Activated CD4-positive, alpha-beta T cell treated with anti-CD3 and anti-CD28 coated beads for 36 hours (primary cell): ENCODE data around the gene LSAMP. TPM values are rescaled to one million over a fixed set of nuclear protein-coding genes. Genes with fewer than 3 reads are reported as not detected.
"Not testable (repeated sequence)": the region's sequence is repeated elsewhere in the genome, so short reads cannot be mapped to it uniquely, and the experiment has no call there.

ENCODE experiments used
- ATAC-seq: fragments of 200-7000 bp; cut with Tn5 transposase; one replicate; pipeline ENCODE4 v1.10.0; 2021; ENCODE audit warnings: mild to moderate bottlenecking, moderate library complexity
- CTCF ChIA-PET: fragments of 350-600 bp; sonication (Branson Sonifier 250); formaldehyde crosslinking; loops from one replicate; lab custom pipeline; 2021; ENCODE audit warnings: antibody characterized with exemption; lab: Charles Lee
- POLR2A ChIA-PET: fragments of 350-600 bp; sonication (Branson Sonifier 250); formaldehyde crosslinking; loops from one replicate; lab custom pipeline; 2021; ENCODE audit warnings: antibody characterized with exemption, inconsistent platforms; lab: Charles Lee
- DNase-seq: peaks from one replicate; pipeline ENCODE4 v3.0.0-alpha.2; 2020
- H3K27ac Mint-ChIP-seq: one replicate; pipeline ENCODE4 v1.8.0; 2021; ENCODE audit warnings: mixed read lengths
- H3K27me3 Mint-ChIP-seq: one replicate; pipeline ENCODE4 v1.8.0; 2021; ENCODE audit warnings: mixed read lengths
- H3K36me3 Mint-ChIP-seq: one replicate; pipeline ENCODE4 v1.8.0; 2021; ENCODE audit warnings: low read depth, mixed read lengths
- H3K4me1 Mint-ChIP-seq: one replicate; pipeline ENCODE4 v1.8.0; 2021; ENCODE audit warnings: mixed read lengths
- H3K4me3 Mint-ChIP-seq: one replicate; pipeline ENCODE4 v1.8.0; 2021; ENCODE audit warnings: mild to moderate bottlenecking, moderate library complexity, mixed read lengths
- H3K9me3 Mint-ChIP-seq: one replicate; pipeline ENCODE4 v1.8.0; 2021; ENCODE audit warnings: low read depth, mixed read lengths
- intact Hi-C, 2 experiments: fragments of 100-400 bp; cut with DNase I in 1 of 2; cut with micrococcal nuclease in 1 of 2; formaldehyde crosslinking; loops; one replicate each; pipeline versions ENCODE4 v1.14.2 to v1.15.1; 2022 to 2024; cut with DNase I, micrococcal nuclease
- total RNA-seq, 2 experiments: library from RNA; stranded (reverse); gene quantifications; one replicate each; pipeline ENCODE4 v1.2.3, GENCODE V29; 2021

Gene LSAMP
- total RNA-seq, 2 experiments from 2014 or later: not detected

DNA sequence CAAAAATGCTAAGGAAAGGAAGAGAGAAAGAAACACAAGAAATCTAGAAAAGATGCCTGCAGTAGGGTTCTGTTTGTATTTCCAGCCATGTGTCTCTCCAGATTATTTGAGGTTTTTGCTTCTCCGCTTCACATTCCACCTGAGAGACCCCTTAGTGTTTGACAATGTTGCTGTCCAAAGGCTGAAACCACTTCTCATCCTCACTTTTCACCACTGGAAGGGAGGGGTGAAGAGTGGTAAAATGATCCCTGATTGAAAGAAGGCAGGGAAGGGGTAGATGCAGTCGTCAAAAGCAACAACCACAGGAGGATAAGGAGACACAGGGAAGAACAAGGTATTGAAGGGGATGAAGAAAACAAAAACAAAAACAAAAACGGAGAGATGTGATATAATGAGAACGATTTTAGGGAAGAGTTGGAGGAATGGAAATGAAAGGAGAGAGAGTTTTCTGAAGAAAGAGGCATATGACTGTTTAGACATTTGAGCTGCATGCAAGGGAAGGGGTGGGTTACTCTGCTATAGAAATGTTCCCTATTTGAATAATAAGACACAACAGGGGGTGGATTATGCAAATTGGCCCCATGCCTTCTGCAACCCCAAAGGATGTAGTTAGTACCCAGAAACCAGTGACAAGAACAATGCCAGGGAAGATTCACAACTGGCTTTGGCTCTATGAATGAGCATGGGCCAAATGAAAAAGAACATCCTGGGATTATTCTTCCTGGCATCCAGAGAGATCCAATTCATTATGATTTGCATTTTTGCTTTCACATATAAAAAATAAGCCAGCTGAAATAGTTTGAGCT, 586.1 kb downstream of the LSAMP start:
- Mint-ChIP-seq H3K27me3 (peaks cover 33% of the 10 kb centered on the region), H3K9me3 (no peaks in the 10 kb centered on the region), H3K4me1 (no peaks in the 10 kb centered on the region), H3K27ac (no peak overlapping the region), H3K36me3 (no peaks in the 10 kb centered on the region), H3K4me3 (no peak overlapping the region)
- CTCF ChIA-PET: no interaction called here
- no peak for ATAC-seq
- DNase-seq: no peak
- POLR2A ChIA-PET: interaction anchor here (0.6 kb wide), 1 partner anchor 10 kb away, joined by 9 read pairs; no protein-coding TSS in a partner anchor
- intact Hi-C loops: no loop called here

DNA sequence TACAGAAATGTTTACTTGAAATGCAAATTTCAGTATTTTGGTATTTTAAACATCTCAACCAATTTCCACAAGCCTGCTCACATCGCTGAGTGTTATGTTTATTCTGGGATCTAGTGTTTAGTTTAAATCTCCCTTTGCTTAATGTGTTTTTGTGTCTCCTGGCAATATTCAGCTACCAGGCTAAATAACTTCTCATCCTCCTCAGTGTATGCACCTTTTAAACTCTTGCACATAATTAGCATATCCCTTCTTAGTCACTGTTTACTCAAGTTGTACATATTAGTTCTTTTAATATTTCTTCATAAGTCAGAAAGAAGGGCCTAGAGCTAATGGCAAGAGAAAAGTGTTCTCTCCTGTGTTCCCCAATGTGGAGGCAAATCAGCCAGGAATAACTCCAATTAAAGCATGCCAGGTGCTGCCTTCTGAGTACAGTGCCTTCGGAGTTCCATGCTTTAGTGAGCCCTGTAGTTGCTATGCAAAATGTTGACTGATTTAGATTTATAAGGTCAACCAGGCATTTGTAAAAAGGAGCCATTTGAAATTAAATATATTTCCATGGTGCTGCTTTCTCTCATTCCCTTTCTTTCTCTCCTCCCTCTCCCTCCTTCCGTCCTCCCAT, 587.7 kb downstream of the LSAMP start:
- no peaks in the 10 kb centered on the region for H3K9me3 Mint-ChIP-seq
- H3K36me3 Mint-ChIP-seq: no peaks in the 10 kb centered on the region
- intact Hi-C loops: no loop called here
- POLR2A ChIA-PET: no interaction called here
- H3K27ac Mint-ChIP-seq: no peak overlapping the region
- DNase-seq (no peak), ATAC-seq (no peak)
- H3K4me1 Mint-ChIP-seq: no peaks in the 10 kb centered on the region
- peaks cover 32% of the 10 kb centered on the region for H3K27me3 Mint-ChIP-seq
- CTCF ChIA-PET: interaction anchor here (0.9 kb wide), 1 partner anchor 22 kb away, joined by 3 read pairs; no protein-coding TSS in a partner anchor
- no peak overlapping the region for H3K4me3 Mint-ChIP-seq

DNA sequence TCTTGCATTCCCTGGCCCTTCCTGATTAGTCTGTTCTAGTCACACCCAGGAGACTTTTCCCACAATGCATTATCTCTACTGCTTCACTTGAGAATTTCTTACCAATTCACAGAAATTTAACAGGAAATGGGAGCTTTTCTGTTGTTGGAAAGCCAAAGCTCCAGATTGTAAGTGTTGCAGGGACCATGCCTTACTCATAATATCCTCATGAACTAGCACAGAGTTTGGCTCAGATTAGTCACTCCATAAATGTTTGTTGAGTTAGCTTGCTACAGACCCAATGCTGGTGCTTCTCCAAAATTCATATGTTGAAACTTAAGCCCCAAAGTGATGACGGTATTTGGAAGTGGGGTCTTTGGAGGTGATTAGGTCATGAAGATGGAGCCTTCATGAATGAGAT, 589.4 kb downstream of the LSAMP start:
- POLR2A ChIA-PET: no interaction called here
- H3K9me3 Mint-ChIP-seq: no peaks in the 10 kb centered on the region
- no peak for ATAC-seq

DNA sequence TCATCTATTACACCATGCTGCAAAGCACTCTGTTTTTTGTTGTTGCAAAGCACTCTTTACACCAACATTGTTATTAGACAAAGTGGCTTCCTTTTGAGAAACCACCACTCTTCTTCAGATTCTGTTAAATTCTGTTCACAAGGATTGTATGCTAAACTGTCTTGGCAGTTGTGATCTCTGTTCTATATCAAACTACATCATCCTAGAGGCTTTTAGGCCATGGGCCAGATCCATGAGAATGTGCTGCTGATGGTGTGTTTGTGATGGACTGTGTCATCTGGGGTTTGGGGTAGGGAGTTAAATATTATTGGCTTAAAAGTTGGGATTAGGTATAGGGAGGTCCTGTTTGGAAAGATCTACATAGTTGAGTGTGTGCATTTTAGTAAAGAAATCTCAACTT, 592.2 kb downstream of the LSAMP start:
- ChIA-PET POLR2A (no interaction called here), CTCF (interaction anchor here (1.0 kb wide), 1 partner anchor 10 kb away, joined by 5 read pairs; no protein-coding TSS in a partner anchor)
- no peak for ATAC-seq
- H3K36me3 Mint-ChIP-seq: no peaks in the 10 kb centered on the region
- peaks cover 22% of the 10 kb centered on the region for H3K27me3 Mint-ChIP-seq
- DNase-seq: no peak
- H3K9me3 Mint-ChIP-seq: no peaks in the 10 kb centered on the region
- no peaks in the 10 kb centered on the region for H3K4me1 Mint-ChIP-seq
- H3K4me3 Mint-ChIP-seq: no peak overlapping the region
- intact Hi-C loops: no loop called here
- H3K27ac Mint-ChIP-seq: no peak overlapping the region

More for the DNA sequence above, 589.4 kb downstream of the LSAMP start:
- intact Hi-C loops: no loop called here
- Mint-ChIP-seq H3K36me3 (no peaks in the 10 kb centered on the region), H3K27me3 (peaks cover 32% of the 10 kb centered on the region), H3K4me1 (no peaks in the 10 kb centered on the region), H3K27ac (no peak overlapping the region), H3K4me3 (no peak overlapping the region)
- DNase-seq: no peak
- CTCF ChIA-PET: no interaction called here

DNA sequence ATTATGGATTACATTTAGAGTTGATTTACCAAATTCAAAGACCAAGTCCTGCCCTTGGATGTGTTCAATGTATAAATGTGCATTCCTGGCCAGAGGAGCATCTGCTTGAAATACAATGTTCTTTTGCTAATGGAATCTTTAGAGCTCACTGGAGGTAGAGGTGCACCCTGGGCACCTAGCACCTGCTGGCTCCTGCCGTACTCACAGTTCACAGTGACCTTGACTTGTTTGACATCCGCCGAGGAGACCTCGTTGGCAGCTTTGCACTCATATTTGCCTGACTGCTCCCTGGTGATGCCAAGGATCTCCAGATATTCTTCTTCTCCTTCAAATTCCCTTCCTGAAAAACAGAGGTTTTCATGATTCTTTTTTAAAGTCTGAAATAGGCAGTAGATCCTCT, 593.0 kb downstream of the LSAMP start:
- Mint-ChIP-seq H3K4me3 (no peak overlapping the region), H3K4me1 (no peaks in the 10 kb centered on the region), H3K9me3 (no peaks in the 10 kb centered on the region), H3K27ac (no peak overlapping the region), H3K27me3 (peaks cover 24% of the 10 kb centered on the region), H3K36me3 (no peaks in the 10 kb centered on the region)
- ATAC-seq (no peak), DNase-seq (no peak)
- CTCF ChIA-PET: no interaction called here
- intact Hi-C loops: no loop called here
- POLR2A ChIA-PET: no interaction called here

DNA sequence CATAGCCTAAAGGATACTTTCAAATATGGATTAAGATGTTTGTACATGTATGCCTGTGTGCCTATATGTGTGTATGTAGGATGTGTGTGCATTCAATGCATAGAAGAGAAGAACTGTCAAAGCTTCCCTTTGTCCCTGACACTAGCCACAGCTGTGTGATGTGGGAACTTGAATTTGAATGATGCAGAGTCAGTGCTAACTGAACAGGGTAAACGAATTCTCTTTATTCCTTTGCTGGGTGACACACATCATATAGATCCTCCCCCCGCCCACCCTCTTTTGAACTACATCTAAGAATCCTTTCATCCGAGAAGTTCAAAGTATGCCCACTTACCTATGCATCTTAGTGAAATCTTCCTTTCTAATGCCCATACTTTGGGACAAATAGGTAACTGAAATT, 593.7 kb downstream of the LSAMP start:
- CTCF ChIA-PET: no interaction called here
- intact Hi-C loops: no loop called here
- POLR2A ChIA-PET: no interaction called here
- no peak for DNase-seq
- Mint-ChIP-seq H3K9me3 (no peaks in the 10 kb centered on the region), H3K36me3 (no peaks in the 10 kb centered on the region), H3K4me1 (no peaks in the 10 kb centered on the region), H3K27ac (no peak overlapping the region), H3K4me3 (no peak overlapping the region), H3K27me3 (peaks cover 24% of the 10 kb centered on the region)
- no peak for ATAC-seq

DNA sequence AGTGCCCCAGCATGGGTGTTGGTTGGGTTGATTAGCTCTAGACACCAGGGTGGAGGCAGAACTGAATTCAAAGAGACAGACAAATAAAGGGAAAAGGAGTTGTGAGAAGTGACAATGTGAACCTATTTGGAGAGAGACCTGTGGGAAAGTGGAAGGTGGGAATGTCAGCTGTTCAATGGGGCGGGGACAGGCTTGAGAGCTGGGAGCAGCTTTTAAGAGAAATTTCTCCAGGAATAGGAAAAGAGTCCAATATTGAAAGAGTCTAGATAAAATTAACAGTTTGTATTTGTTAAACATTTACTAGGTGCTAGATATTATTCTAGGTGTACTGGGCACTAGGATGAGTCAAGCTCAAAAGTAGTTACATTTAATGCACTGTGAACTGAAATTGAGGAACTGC, 596.6 kb downstream of the LSAMP start:
- Mint-ChIP-seq H3K27ac (no peak overlapping the region), H3K4me1 (no peaks in the 10 kb centered on the region), H3K36me3 (no peaks in the 10 kb centered on the region), H3K4me3 (no peak overlapping the region), H3K9me3 (no peaks in the 10 kb centered on the region), H3K27me3 (peaks cover 15% of the 10 kb centered on the region)
- ChIA-PET POLR2A (interaction anchor here (0.7 kb wide), 1 partner anchor 10 kb away, joined by 9 read pairs; no protein-coding TSS in a partner anchor), CTCF (interaction anchor here (1.1 to 2.0 kb wide), 2 partner anchors 13 to 62 kb away, joined by 3 to 13 read pairs; no protein-coding TSS in a partner anchor)
- intact Hi-C loops: no loop called here
- ATAC-seq (no peak), DNase-seq (no peak)

DNA sequence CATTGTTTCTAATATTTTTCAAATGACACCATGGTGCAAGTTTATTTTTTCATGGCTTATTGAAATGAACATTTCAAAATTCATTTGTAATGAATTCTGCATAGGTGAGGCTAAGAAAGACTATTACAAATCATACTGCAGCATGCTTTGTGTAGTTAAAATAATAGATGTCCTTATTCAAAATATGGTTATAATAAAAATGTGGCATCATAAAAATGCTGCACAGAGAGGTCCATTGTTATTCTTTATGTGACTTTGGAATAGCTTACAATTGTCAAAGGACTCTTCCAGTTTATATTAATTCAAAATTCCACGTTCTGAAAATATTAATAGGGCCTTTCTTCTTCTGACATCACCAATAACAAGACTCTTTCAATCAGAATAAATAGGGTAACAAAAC, 599.3 kb downstream of the LSAMP start:
- ChIA-PET CTCF (no interaction called here), POLR2A (no interaction called here)
- H3K27me3 Mint-ChIP-seq: peaks cover 10% of the 10 kb centered on the region
- no peak for ATAC-seq
- DNase-seq: no peak
- intact Hi-C loops: no loop called here
- no peak overlapping the region for H3K4me3 Mint-ChIP-seq
- H3K9me3 Mint-ChIP-seq: no peaks in the 10 kb centered on the region
- H3K4me1 Mint-ChIP-seq: no peaks in the 10 kb centered on the region
- H3K27ac Mint-ChIP-seq: no peak overlapping the region
- H3K36me3 Mint-ChIP-seq: no peaks in the 10 kb centered on the region

DNA sequence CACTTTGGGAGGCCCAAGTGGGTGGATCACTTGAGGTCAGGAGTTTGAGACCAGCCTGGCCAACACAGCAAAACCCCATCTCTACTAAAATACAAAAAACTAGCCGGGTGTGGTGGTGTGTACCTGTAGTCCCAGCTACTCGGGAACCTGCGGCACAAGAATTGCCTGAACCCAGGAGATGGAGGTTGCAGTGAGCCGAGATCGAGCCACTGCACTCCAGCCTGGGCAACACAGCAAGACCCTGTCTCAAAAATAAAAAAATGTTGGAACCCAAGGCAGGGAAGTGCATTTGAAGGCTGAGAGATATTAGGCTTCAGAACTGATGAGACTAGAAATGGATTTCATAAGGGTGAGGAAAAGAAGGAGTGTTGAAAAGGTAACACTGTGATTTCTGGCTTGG, 600.6 kb downstream of the LSAMP start:
- H3K4me1 Mint-ChIP-seq, H3K27ac Mint-ChIP-seq, H3K9me3 Mint-ChIP-seq, ATAC-seq, CTCF ChIA-PET, H3K36me3 Mint-ChIP-seq, DNase-seq, intact Hi-C loops, POLR2A ChIA-PET, H3K4me3 Mint-ChIP-seq: not testable (repeated sequence)
- peaks cover 12% of the 10 kb centered on the region for H3K27me3 Mint-ChIP-seq

DNA sequence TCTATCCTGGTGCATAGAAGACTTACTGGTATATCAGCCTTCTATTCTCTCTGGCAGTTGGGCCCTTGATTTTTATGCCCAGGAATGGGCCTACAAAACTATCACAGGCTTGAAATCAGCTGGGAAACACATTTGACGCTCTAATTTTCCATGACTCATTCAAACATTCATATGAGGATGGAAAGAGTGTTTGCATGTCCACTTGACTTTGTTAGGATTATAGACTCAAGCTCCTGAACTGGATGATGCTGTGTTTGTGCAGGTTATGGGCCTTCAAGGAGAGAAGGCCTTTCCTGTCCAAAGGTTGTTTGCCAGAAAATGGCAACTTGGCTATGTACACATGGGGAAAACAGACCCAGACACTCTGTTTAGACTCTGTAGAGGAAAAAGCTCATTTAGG, 602.1 kb downstream of the LSAMP start:
- H3K4me1 Mint-ChIP-seq: no peaks in the 10 kb centered on the region
- POLR2A ChIA-PET: no interaction called here
- CTCF ChIA-PET: interaction anchor here (1.2 to 1.8 kb wide), 2 partner anchors 10 to 28 kb away, joined by 3 to 5 read pairs; no protein-coding TSS in a partner anchor
- no peaks in the 10 kb centered on the region for H3K36me3 Mint-ChIP-seq
- H3K9me3 Mint-ChIP-seq: no peaks in the 10 kb centered on the region
- intact Hi-C loops: no loop called here
- H3K27ac Mint-ChIP-seq: no peak overlapping the region
- DNase-seq: no peak
- no peak overlapping the region for H3K4me3 Mint-ChIP-seq
- no peak for ATAC-seq
- H3K27me3 Mint-ChIP-seq: peaks cover 8% of the 10 kb centered on the region

DNA sequence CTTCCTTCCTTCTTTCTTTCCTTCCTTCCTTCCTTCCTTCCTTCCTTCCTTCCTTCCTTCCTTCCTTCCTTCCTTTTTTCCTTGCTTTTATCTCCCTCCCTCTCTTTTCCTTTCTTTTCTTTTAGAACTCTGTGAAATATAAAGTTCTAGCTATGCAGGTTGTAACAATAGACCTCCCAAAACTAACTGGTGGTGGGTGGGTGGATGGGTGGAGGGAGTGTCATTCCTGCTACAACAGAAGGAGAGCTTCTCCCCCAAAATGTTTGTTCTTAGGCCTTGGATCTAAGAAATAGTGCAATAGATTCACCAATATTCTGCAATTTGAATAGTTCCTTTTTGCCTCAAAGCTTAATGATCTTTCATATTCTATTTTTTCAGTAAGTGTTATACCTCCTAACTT, 606.0 kb downstream of the LSAMP start:
- no peaks in the 10 kb centered on the region for H3K36me3 Mint-ChIP-seq
- ATAC-seq: no peak
- H3K9me3 Mint-ChIP-seq: no peaks in the 10 kb centered on the region
- H3K4me3 Mint-ChIP-seq: no peak overlapping the region
- no peaks in the 10 kb centered on the region for H3K4me1 Mint-ChIP-seq
- intact Hi-C loops: no loop called here
- CTCF ChIA-PET: no interaction called here
- H3K27me3 Mint-ChIP-seq: peaks cover 3% of the 10 kb centered on the region
- DNase-seq: no peak
- POLR2A ChIA-PET: no interaction called here
- no peak overlapping the region for H3K27ac Mint-ChIP-seq

DNA sequence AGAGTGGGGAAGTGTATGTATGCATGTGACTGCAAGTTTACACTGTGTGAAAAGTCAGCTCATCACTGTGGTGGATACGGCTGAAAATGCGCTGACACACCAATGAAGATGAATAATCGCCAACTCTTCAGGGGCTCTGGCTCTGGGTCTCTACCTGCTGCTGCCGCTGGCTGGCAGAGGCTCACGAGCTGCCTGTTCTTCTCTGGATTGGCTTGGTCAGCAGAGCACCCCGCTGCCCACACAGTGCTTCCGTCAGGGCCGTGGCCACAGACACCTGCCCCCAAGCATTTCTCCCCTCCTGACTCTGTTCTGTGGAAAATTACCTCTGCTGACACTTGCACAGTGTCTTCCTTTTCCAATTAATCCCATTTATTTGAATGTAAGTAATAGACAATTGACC, 606.5 kb downstream of the LSAMP start:
- no peaks in the 10 kb centered on the region for H3K36me3 Mint-ChIP-seq
- H3K4me3 Mint-ChIP-seq: no peak overlapping the region
- no peak overlapping the region for H3K27ac Mint-ChIP-seq
- no peaks in the 10 kb centered on the region for H3K4me1 Mint-ChIP-seq
- H3K27me3 Mint-ChIP-seq: peaks cover 3% of the 10 kb centered on the region
- ChIA-PET CTCF (interaction anchor here (1.2 kb wide), 1 partner anchor 10 kb away, joined by 6 read pairs; no protein-coding TSS in a partner anchor), POLR2A (no interaction called here)
- no peaks in the 10 kb centered on the region for H3K9me3 Mint-ChIP-seq
- DNase-seq (no peak), ATAC-seq (no peak)
- intact Hi-C loops: no loop called here
